Neuronal stem cell (in vitro differentiated cells): ENCODE data around the gene TMEM132C.

ENCODE experiments used
- DNase-seq: peaks from one replicate; pipeline ENCODE4 v3.0.0-alpha.2; 2013; ENCODE audit warnings: low spot score
- H2AFZ ChIP-seq: one replicate; pipeline ENCODE4 v1.6.1; 2013; ENCODE audit warnings: mild to moderate bottlenecking, low read length, inconsistent platforms
- H2AK5ac ChIP-seq: 2 replicates; pipeline ENCODE4 v1.6.1; 2013; ENCODE audit warnings: low read depth, mild to moderate bottlenecking, inconsistent platforms, low read length, moderate library complexity, mixed read lengths
- H2BK120ac ChIP-seq: 2 replicates; pipeline ENCODE4 v1.6.1; 2013; ENCODE audit warnings: low read depth, mild to moderate bottlenecking, inconsistent platforms, low read length, moderate library complexity, mixed read lengths
- H2BK12ac ChIP-seq: one replicate; pipeline ENCODE4 v1.6.1; 2013; ENCODE audit warnings: low read length, inconsistent platforms
- H2BK15ac ChIP-seq: 2 replicates; pipeline ENCODE4 v1.6.1; 2013; ENCODE audit warnings: mild to moderate bottlenecking, low read length, inconsistent platforms, mixed read lengths
- H2BK5ac ChIP-seq: one replicate; pipeline ENCODE4 v1.6.1; 2013; ENCODE audit warnings: inconsistent platforms, mild to moderate bottlenecking, low read length, moderate library complexity
- H3K14ac ChIP-seq: one replicate; pipeline ENCODE4 v1.6.1; 2013; ENCODE audit warnings: low read length, inconsistent platforms
- H3K18ac ChIP-seq: 2 replicates; pipeline ENCODE4 v1.6.1; 2013; ENCODE audit warnings: low read length, inconsistent platforms
- H3K23ac ChIP-seq: 2 replicates; pipeline ENCODE4 v1.6.1; 2013; ENCODE audit warnings: low read depth, mild to moderate bottlenecking, mixed read lengths, low read length, inconsistent platforms; ENCODE audit not compliant: poor library complexity
- H3K27ac ChIP-seq: replicated peaks from 3 replicates; pipeline ENCODE4 v1.5.1; 2013; ENCODE audit warnings: low read length, inconsistent platforms
- H3K27me3 ChIP-seq, 3 experiments: 2 replicates each; pipeline ENCODE4 v1.6.1; 2013; ENCODE audit warnings: low read length in 3 of 3, mild to moderate bottlenecking in 2 of 3, inconsistent platforms in 1 of 3, low read depth in 1 of 3, mixed read lengths in 1 of 3, moderate library complexity in 1 of 3; ENCODE audit not compliant: control insufficient read depth in 3 of 3, insufficient read depth in 3 of 3
- H3K36me3 ChIP-seq, 2 donors: replicated peaks in 1 of 2; 2 replicates each; pipeline ENCODE4 v1.6.1; 2013; ENCODE audit warnings: low read length in 2 of 2; ENCODE audit not compliant: control insufficient read depth in 2 of 2, insufficient read depth in 2 of 2
- H3K4ac ChIP-seq: 2 replicates; pipeline ENCODE4 v1.6.1; 2013; ENCODE audit warnings: inconsistent platforms, mild to moderate bottlenecking, low read length, moderate library complexity
- H3K4me1 ChIP-seq, 2 donors: 1 replicate in 1 of 2; 2 replicates in 1 of 2; pipeline ENCODE4 v1.6.1; 2013; ENCODE audit warnings: low read length in 2 of 2, low read depth in 1 of 2; ENCODE audit not compliant: control insufficient read depth in 2 of 2, insufficient read depth in 1 of 2
- H3K4me2 ChIP-seq: one replicate; pipeline ENCODE4 v1.6.1; 2013; ENCODE audit warnings: mild to moderate bottlenecking, low read length, inconsistent platforms; ENCODE audit not compliant: insufficient read depth, poor library complexity, severe bottlenecking
- H3K4me3 ChIP-seq, 2 donors: 2 replicates each; pipeline ENCODE4 v1.5.1; 2013; ENCODE audit warnings: low read length in 2 of 2, mild to moderate bottlenecking in 2 of 2, inconsistent platforms in 1 of 2, moderate library complexity in 1 of 2
- H3K79me1 ChIP-seq: one replicate; pipeline ENCODE4 v1.6.1; 2013; ENCODE audit warnings: low read depth, mild to moderate bottlenecking, inconsistent platforms, low read length, moderate library complexity
- H3K9ac ChIP-seq: one replicate; pipeline ENCODE4 v1.6.1; 2013; ENCODE audit warnings: mild to moderate bottlenecking, low read depth, low read length, inconsistent platforms; ENCODE audit not compliant: poor library complexity
- H3K9me3 ChIP-seq, 2 donors: replicated peaks in 1 of 2; 2 replicates each; pipeline versions ENCODE3 to v1.6.1; 2013; ENCODE audit warnings: low read length in 2 of 2, mild to moderate bottlenecking in 2 of 2, inconsistent platforms in 1 of 2, low read depth in 1 of 2, mixed read lengths in 1 of 2, moderate library complexity in 1 of 2; ENCODE audit not compliant: control insufficient read depth in 2 of 2, insufficient read depth in 1 of 2
- H4K8ac ChIP-seq: one replicate; pipeline ENCODE4 v1.6.1; 2013; ENCODE audit warnings: low read depth, mild to moderate bottlenecking, inconsistent platforms, low read length, moderate library complexity
- H4K91ac ChIP-seq: one replicate; pipeline ENCODE4 v1.6.1; 2013; ENCODE audit warnings: low read length, low read depth, mild to moderate bottlenecking, inconsistent platforms; ENCODE audit not compliant: poor library complexity
- WGBS, 2 donors: extraction: QIAGEN DNeasy Blood & Tissue Kit; methylation state at CpG; one replicate each; pipeline ENCODE4 v1.1.7; 2013; ENCODE audit warnings: missing lambda C conversion rate in 2 of 2, mixed read lengths in 1 of 2; ENCODE audit not compliant: insufficient read length in 2 of 2, insufficient replicate concordance in 1 of 2; ENCODE audit errors: extremely low coverage in 2 of 2; 5-methylcytosine and 5-hydroxymethylcytosine counted together

The TMEM132C gene

GRCh38 chr12:128684352-128684751, 417.4 kb downstream of the TMEM132C start:
- H2AFZ ChIP-seq, result no peak overlapping the region
- no peak overlapping the region for H3K9ac ChIP-seq
- no peaks in the 10 kb centered on the region for H3K4me1 ChIP-seq
- no peak overlapping the region for H2BK5ac ChIP-seq
- peaks cover 0 to 2% of the 10 kb centered on the region in 2 donors for H3K9me3 ChIP-seq
- no peak for DNase-seq
- no peak overlapping the region for H2BK120ac ChIP-seq
- H2BK12ac ChIP-seq, result no peak overlapping the region
- no peak overlapping the region for H2AK5ac ChIP-seq
- H3K79me1 ChIP-seq, result no peaks in the 10 kb centered on the region
- H3K4me3 ChIP-seq, result no peak overlapping the region
- H4K91ac ChIP-seq, result no peak overlapping the region
- no peak overlapping the region for H4K8ac ChIP-seq
- H3K14ac ChIP-seq, result no peak overlapping the region
- no peaks in the 10 kb centered on the region for H3K27me3 ChIP-seq
- H3K36me3 ChIP-seq, result no peaks in the 10 kb centered on the region
- H3K4ac ChIP-seq, result no peak overlapping the region
- no peak overlapping the region for H3K27ac ChIP-seq
- H3K4me2 ChIP-seq, result no peak overlapping the region
- H2BK15ac ChIP-seq, result no peak overlapping the region
- no CpG with 5 or more reads among the region's 9 CpGs for WGBS, 2 donors
- H3K23ac ChIP-seq, result no peak overlapping the region
- H3K18ac ChIP-seq, result no peak overlapping the region

GRCh38 chr12:128685903-128686475, 419.0 kb downstream of the TMEM132C start:
- Histone ChIP-seq H2AK5ac (no peak overlapping the region), H3K23ac (no peak overlapping the region), H3K9ac (no peak overlapping the region), H3K79me1 (no peaks in the 10 kb centered on the region), H3K9me3 (peaks cover 0 to 2% of the 10 kb centered on the region in 2 donors), H3K4me1 (no peaks in the 10 kb centered on the region), H3K4ac (no peak overlapping the region), H4K91ac (peak overlapping the region; percentile 61), H3K36me3 (no peaks in the 10 kb centered on the region), H2BK5ac (no peak overlapping the region), H2AFZ (no peak overlapping the region), H2BK120ac (no peak overlapping the region), H3K27me3 (no peaks in the 10 kb centered on the region), H2BK12ac (no peak overlapping the region), H3K4me2 (no peak overlapping the region), H3K18ac (no peak overlapping the region), H3K27ac (no peak overlapping the region), H3K14ac (peak overlapping the region; percentile 27), H4K8ac (no peak overlapping the region), H2BK15ac (no peak overlapping the region), H3K4me3 (peak overlapping the region in 1 of 2 donors; percentile 32)
- no CpG with 5 or more reads among the region's 11 CpGs for WGBS, 2 donors
- no peak for DNase-seq

- Histone ChIP-seq H4K8ac (no peak overlapping the region), H3K9ac (peak overlapping the region; percentile 25), H4K91ac (no peak overlapping the region), H3K27me3 (no peaks in the 10 kb centered on the region), H3K36me3 (no peaks in the 10 kb centered on the region), H3K27ac (no peak overlapping the region), H2BK15ac (no peak overlapping the region), H2AFZ (no peak overlapping the region), H2AK5ac (peak overlapping the region; percentile 62), H3K79me1 (no peaks in the 10 kb centered on the region), H2BK5ac (no peak overlapping the region), H3K4ac (no peak overlapping the region), H3K4me2 (no peak overlapping the region), H3K4me3 (no peak overlapping the region), H3K9me3 (peaks cover 0 to 2% of the 10 kb centered on the region in 2 donors), H3K23ac (no peak overlapping the region), H2BK12ac (no peak overlapping the region), H3K14ac (no peak overlapping the region), H3K18ac (peak overlapping the region; percentile 1), H2BK120ac (no peak overlapping the region), H3K4me1 (no peaks in the 10 kb centered on the region)
- no CpG with 5 or more reads among the region's 7 CpGs for WGBS, 2 donors
- DNase-seq, result no peak
Observed at GRCh38 chr12:128687851-128688250, 420.9 kb downstream of the TMEM132C start.

GRCh38 chr12:128690641-128691040, 423.7 kb downstream of the TMEM132C start:
- WGBS, 2 donors, result no CpG with 5 or more reads among the region's 2 CpGs
- H3K23ac ChIP-seq, result no peak overlapping the region
- H3K14ac ChIP-seq, result no peak overlapping the region
- H4K8ac ChIP-seq, result no peak overlapping the region
- DNase-seq, result no peak
- H3K4me1 ChIP-seq, result no peaks in the 10 kb centered on the region
- H2BK15ac ChIP-seq, result no peak overlapping the region
- no peak overlapping the region for H2BK120ac ChIP-seq
- H3K79me1 ChIP-seq, result no peaks in the 10 kb centered on the region
- no peak overlapping the region for H3K9ac ChIP-seq
- H3K4ac ChIP-seq, result no peak overlapping the region
- H3K9me3 ChIP-seq, result peaks cover 0 to 2% of the 10 kb centered on the region in 2 donors
- H2AFZ ChIP-seq, result no peak overlapping the region
- no peaks in the 10 kb centered on the region for H3K27me3 ChIP-seq
- H2BK12ac ChIP-seq, result no peak overlapping the region
- no peak overlapping the region for H2AK5ac ChIP-seq
- no peak overlapping the region for H2BK5ac ChIP-seq
- H3K36me3 ChIP-seq, result peaks cover 0 to 4% of the 10 kb centered on the region in 2 donors
- H3K27ac ChIP-seq, result no peak overlapping the region
- H4K91ac ChIP-seq, result no peak overlapping the region
- H3K18ac ChIP-seq, result no peak overlapping the region
- H3K4me3 ChIP-seq, result no peak overlapping the region
- H3K4me2 ChIP-seq, result no peak overlapping the region
